Measurements from ENCODE around the gene C19orf18.
A peak's percentile ranks its signal among the peaks of the same experiment; 100 is the strongest.

Gene C19orf18

GRCh38 chr19:57947088-57947418, 27.3 kb downstream of the C19orf18 start:
- DNase-seq, result no peak

GRCh38 chr19:57946316-57946715, 28.0 kb downstream of the C19orf18 start:
- DNase-seq, result no peak

- DNase-seq, result no peak
Measured at GRCh38 chr19:57941593-57941992, 32.7 kb downstream of the C19orf18 start.

- DNase-seq, result no peak
Measured at GRCh38 chr19:57935731-57936130, 38.6 kb downstream of the C19orf18 start.

GRCh38 chr19:57934820-57935665, 39.3 kb downstream of the C19orf18 start, which contains the start of gene ZNF418:
TSS of gene ZNF418 (minus strand) at chr19:57935402. CDS start at chr19:57933822, 1,580 bp downstream.
- peak; percentile 59 for DNase-seq

- DNase-seq, result no peak
Measured at GRCh38 chr19:57927587-57927986, 46.7 kb downstream of the C19orf18 start.

DNA sequence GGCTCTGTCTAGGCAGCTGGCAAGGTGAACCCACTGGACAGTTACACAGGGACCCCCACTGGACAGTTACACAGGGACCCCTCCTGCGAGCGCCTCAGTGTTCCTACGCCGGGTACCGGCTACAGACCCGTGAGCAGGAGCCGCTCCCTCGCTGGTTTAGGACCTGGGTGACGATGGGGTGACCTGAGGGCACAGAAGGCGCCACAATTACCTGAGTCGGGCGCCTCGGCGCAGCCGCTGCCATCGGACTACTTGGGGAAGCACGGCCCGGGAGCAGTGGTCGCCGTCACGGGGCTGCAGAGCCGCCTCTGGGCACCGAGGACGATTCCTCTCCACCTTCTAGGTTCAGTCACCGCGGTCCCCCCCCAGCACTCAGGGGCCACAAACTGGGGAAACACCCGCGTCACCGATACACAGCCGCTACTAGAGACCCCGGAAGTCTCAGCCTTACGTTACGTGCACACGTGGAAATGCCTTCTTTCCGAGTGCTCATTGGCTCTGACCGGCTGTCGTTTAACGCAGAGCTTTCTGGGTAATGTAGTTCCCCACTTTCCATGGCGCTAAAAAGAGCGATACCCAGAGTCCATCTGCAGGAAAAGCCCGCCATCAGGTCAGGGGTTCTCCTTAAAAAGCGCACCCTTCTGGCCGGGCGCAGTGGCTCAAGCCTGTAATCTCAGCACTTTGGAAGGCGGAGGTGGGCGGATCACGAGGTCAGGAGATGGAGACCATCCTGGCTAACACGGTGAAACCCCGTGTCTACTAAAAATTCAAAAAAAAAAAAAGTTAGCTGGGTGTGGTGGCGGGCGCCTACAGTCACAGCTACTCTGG, 58.0 kb downstream of the C19orf18 start, which contains the start of gene ZNF417:
Gene ZNF417, minus strand, starts transcription at position 425 of the 828 bp plus-strand sequence. Its CDS starts 181 bp downstream, at position 244.
- peak; percentile 77 for DNase-seq

DNA sequence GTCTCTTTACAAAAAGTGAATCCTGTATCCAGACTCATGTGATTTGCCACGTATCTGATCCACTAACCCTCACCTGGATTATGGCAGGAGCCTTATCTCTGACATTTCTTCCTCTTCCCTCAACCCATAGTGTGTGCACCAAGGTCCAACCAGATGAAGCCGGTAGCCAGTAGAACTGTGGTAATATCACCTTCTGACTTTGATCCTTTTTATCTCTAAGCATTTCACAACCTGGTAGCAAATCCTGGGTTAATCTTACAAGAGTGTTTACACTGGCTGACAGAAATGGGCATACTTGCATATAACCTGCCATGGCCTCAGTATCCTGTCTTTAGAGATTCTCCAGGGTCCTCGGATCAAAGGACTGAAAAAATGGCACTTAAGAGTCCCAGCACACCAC, 59.8 kb downstream of the C19orf18 start:
- no peak for DNase-seq
